Fibroblast of lung (primary cell): ENCODE results near the gene CLCN7.

Experiments used
- EZH2 ChIP-seq: IDR thresholded peaks from 2 replicates; pipeline ENCODE4 v1.5.1; 2012; ENCODE audit warnings: low read length, control low read depth, mild to moderate bottlenecking; ENCODE audit errors: missing control alignments
- TF ChIP-seq, protein P1 (sequence below), 2 donors: IDR thresholded peaks in 1 of 2; conservative IDR thresholded peaks in 1 of 2; 1 replicate in 1 of 2; 2 replicates in 1 of 2; pipeline ENCODE4 v1.5.1; 2011 to 2012; ENCODE audit warnings: low read length in 2 of 2, control low read depth in 1 of 2, inconsistent platforms in 1 of 2, low read depth in 1 of 2, mild to moderate bottlenecking in 1 of 2

DNA sequence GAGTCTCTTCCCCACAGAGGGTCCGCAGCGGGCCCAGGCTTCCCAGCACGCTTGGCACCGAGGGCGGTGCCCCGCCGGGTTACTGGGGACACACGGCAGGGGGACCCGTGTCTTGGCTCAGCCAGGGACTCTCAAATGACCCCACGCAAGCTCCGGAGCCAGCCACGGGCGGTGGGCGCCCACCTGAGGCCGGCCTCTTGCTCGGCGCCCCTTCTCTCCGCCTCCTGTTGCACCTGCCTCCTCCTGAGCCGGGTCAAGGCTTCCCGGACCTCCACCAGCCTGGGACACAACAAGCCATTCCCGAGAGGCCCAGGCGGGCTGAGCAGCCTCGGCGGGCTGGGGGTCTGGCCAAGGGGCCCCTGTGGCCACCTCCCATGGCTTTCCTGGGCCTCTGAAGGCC, 32.1 kb downstream of the CLCN7 start:
- TF ChIP-seq, protein P1, sequence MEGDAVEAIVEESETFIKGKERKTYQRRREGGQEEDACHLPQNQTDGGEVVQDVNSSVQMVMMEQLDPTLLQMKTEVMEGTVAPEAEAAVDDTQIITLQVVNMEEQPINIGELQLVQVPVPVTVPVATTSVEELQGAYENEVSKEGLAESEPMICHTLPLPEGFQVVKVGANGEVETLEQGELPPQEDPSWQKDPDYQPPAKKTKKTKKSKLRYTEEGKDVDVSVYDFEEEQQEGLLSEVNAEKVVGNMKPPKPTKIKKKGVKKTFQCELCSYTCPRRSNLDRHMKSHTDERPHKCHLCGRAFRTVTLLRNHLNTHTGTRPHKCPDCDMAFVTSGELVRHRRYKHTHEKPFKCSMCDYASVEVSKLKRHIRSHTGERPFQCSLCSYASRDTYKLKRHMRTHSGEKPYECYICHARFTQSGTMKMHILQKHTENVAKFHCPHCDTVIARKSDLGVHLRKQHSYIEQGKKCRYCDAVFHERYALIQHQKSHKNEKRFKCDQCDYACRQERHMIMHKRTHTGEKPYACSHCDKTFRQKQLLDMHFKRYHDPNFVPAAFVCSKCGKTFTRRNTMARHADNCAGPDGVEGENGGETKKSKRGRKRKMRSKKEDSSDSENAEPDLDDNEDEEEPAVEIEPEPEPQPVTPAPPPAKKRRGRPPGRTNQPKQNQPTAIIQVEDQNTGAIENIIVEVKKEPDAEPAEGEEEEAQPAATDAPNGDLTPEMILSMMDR (conservative IDR thresholded peaks at IDR 0.05 in 1 of 2, IDR thresholded peaks at IDR 0.05 in 1 of 2; ENCODE audit: low read depth in 1 of 2, low read length in 2 of 2): no peak
- TF ChIP-seq EZH2: no peak
